Activated naive CD8-positive, alpha-beta T cell treated with anti-CD3 and anti-CD28 coated beads, Interleukin-2, amount 10 ng/mL, durations not matched to agents 7 days and 5 days (primary cell): ENCODE results near the gene OAF. TPM values are rescaled to one million over a fixed set of nuclear protein-coding genes. Genes with fewer than 3 reads are reported as not detected.
"Not testable (repeated sequence)": the region's sequence is repeated elsewhere in the genome, so short reads cannot be mapped to it uniquely, and the experiment has no call there.

Source experiments
- ATAC-seq: fragments of 150-1000 bp; cut with Tn5 transposase; one replicate; pipeline ENCODE4 v1.10.0; 2021; ENCODE audit warnings: low read depth, moderate library complexity
- POLR2A ChIA-PET: fragments of 350-600 bp; sonication (Branson Sonifier 250); formaldehyde crosslinking; loops from one replicate; lab custom pipeline; 2021; ENCODE audit warnings: antibody characterized with exemption; lab: Charles Lee
- DNase-seq: peaks from one replicate; pipeline ENCODE4 v3.0.0; 2021
- H3K27ac Mint-ChIP-seq: one replicate; pipeline ENCODE4 v1.8.0; 2022; ENCODE audit warnings: mild to moderate bottlenecking, mixed read lengths
- H3K27me3 Mint-ChIP-seq: one replicate; pipeline ENCODE4 v1.8.0; 2022; ENCODE audit warnings: mild to moderate bottlenecking, moderate library complexity, mixed read lengths
- H3K36me3 Mint-ChIP-seq: one replicate; pipeline ENCODE4 v1.8.0; 2021; ENCODE audit warnings: mild to moderate bottlenecking, mixed read lengths
- H3K4me1 Mint-ChIP-seq: one replicate; pipeline ENCODE4 v1.8.0; 2021; ENCODE audit warnings: mixed read lengths
- H3K4me3 Mint-ChIP-seq: one replicate; pipeline ENCODE4 v1.8.0; 2022; ENCODE audit warnings: mild to moderate bottlenecking, moderate library complexity, mixed read lengths
- H3K9me3 Mint-ChIP-seq: one replicate; pipeline ENCODE4 v1.8.0; 2021; ENCODE audit warnings: mixed read lengths
- total RNA-seq, 2 experiments: library from RNA; stranded (reverse); gene quantifications; one replicate each; pipeline ENCODE4 v1.2.3, GENCODE V29; 2021

The OAF gene
- total RNA-seq, 2 experiments from 2014 or later, result 2.4 to 5.5 TPM

DNA sequence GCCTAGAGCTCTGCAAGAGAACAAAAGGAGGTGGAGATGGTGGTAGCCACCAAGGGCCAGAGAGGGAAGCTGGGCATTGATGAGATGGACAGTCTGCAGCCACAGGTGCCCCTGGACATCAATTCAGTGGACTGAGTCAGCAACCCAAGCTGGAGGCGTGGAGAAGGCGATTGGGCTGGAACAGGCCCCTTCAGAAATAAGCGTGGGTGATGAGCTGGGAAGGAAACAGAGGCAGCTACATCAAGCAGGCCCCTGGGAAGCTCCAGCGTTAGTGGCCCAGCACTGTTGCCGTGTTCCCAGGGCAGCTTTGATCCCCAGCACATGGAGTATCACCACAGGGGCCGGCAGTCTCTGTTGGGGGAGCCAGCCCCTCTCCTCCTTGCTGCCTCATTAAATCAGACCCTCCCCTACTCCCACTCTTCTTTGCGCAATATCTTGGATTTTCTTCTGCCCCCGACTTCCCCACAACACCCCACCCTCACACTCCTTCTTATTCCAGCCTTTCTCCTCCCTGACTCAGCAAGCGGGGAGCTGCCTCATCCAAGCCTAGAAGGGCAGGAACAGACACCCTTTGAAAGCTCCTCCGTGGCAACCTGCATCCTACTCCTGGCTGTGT, 31.7 kb upstream of the OAF start:
- H3K4me1 Mint-ChIP-seq, result no peaks in the 10 kb centered on the region
- H3K36me3 Mint-ChIP-seq, result no peaks in the 10 kb centered on the region
- no peak overlapping the region for H3K27ac Mint-ChIP-seq
- no peak overlapping the region for H3K4me3 Mint-ChIP-seq
- H3K27me3 Mint-ChIP-seq, result peaks cover 14% of the 10 kb centered on the region
- H3K9me3 Mint-ChIP-seq, result no peaks in the 10 kb centered on the region
- POLR2A ChIA-PET, result interaction anchor here (0.7 kb wide), 1 partner anchor 211 kb away, joined by 3 read pairs; no protein-coding TSS in a partner anchor
- DNase-seq, result no peak
- ATAC-seq, result no peak

- H3K36me3 Mint-ChIP-seq, DNase-seq, H3K4me1 Mint-ChIP-seq, ATAC-seq, H3K4me3 Mint-ChIP-seq, H3K27me3 Mint-ChIP-seq, H3K27ac Mint-ChIP-seq, H3K9me3 Mint-ChIP-seq: not testable (repeated sequence)
- POLR2A ChIA-PET, result interaction anchor here (0.7 kb wide), 2 partner anchors 13 to 210 kb away, joined by 3 to 4 read pairs; no protein-coding TSS in a partner anchor
Observed at GRCh38 chr11:120180063-120180462, 30.8 kb upstream of the OAF start.

DNA sequence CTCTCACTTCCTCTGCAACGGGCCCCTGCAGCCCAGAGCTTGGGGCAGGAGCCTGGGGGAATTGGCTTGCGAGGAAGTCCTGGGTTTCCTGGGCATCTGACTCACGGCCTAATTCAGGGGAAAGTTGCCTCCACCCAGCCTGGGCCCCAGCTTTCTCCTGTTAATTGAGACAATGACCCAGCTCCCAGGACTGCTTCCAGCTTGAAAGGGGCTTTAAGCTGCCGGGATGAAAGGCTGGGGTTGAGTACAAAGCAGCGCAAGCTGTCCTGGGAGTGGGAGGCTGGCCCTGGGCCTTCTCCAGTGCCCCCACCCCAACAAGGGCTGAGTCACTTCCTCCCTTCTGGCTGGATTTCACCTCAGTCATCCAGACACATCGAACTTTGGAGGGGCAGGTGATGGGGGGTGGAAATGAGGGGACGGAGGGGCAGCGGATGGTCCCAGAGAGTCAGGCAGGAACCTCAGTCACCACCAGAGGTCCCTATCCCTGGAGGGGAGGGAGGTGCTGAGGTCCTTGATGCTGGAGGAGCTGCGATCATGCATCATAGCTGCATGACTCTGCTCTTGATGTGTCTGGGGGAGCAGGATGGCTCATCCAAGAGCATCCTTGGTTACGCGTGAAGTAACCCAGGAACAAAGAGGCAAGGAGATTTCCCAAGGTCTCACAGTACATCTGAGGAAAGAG, 30.1 kb upstream of the OAF start:
- Mint-ChIP-seq H3K27ac (no peak overlapping the region), H3K4me3 (no peak overlapping the region), H3K27me3 (peaks cover 9% of the 10 kb centered on the region), H3K36me3 (no peaks in the 10 kb centered on the region), H3K4me1 (no peaks in the 10 kb centered on the region), H3K9me3 (no peaks in the 10 kb centered on the region)
- no peak for ATAC-seq
- no peak for DNase-seq
- POLR2A ChIA-PET, result no interaction called here

DNA sequence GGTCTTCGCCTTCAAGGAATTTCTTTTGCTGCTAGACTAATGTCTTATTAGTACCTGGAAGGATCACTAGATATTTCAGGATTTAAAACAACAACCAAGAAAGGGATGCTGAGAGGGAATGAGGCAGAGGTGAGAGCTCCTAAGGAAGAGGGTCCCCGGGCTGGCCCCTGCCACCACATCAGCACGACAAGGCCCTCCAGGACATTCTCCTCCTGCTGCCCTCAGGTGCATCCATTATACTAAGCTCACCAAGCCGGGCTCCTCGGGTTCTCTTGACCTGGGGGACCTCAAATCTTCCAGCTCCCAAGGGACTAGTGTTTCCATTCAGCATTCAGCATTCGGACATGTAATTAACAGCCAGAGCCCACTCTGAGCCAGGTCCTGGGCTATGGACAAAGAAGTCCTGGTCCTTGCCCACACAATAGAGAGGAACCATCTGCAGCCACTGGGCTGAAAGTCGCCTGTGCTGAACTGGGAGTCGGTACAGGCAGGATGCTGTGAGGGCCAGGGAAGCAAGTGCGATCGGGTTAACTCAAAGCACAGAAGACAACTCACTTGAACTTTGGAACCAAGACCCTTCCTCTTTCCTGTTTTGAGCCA, 29.4 kb upstream of the OAF start:
- H3K27me3 Mint-ChIP-seq, result peaks cover 11% of the 10 kb centered on the region
- H3K4me3 Mint-ChIP-seq, result no peak overlapping the region
- H3K36me3 Mint-ChIP-seq, result no peaks in the 10 kb centered on the region
- H3K27ac Mint-ChIP-seq, result no peak overlapping the region
- no peak for DNase-seq
- H3K9me3 Mint-ChIP-seq, result no peaks in the 10 kb centered on the region
- no peaks in the 10 kb centered on the region for H3K4me1 Mint-ChIP-seq
- POLR2A ChIA-PET, result no interaction called here
- no peak for ATAC-seq

DNA sequence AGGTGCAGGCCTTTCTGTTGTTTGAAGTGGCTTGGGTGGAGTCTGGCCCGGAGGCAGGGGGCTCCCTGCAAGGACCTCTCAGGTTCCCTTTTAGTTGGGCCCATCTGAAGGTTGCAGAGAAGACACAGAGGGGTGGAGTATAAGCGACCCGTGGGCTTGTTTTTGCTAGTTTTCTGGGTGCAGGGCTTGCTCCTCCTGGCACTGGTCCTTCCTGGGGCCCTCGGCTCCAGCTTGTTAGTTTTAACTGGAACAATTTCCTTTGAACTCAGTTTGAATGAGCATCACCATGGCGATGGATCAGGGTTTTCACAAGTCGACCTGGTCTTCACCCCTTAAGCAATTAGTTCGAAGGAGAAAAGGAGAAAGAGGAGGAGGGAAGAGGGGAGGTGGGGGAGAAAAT, 28.5 kb upstream of the OAF start:
- Mint-ChIP-seq H3K27me3 (peaks cover 13% of the 10 kb centered on the region), H3K27ac (no peak overlapping the region), H3K4me1 (no peaks in the 10 kb centered on the region), H3K9me3 (no peaks in the 10 kb centered on the region), H3K4me3 (no peak overlapping the region), H3K36me3 (no peaks in the 10 kb centered on the region)
- ATAC-seq (no peak), DNase-seq (no peak)
- POLR2A ChIA-PET, result no interaction called here

- peaks cover 13% of the 10 kb centered on the region for H3K27me3 Mint-ChIP-seq
- no peaks in the 10 kb centered on the region for H3K9me3 Mint-ChIP-seq
- ATAC-seq, result no peak
- no peak overlapping the region for H3K4me3 Mint-ChIP-seq
- no peaks in the 10 kb centered on the region for H3K4me1 Mint-ChIP-seq
- peak; percentile 2 for DNase-seq
- POLR2A ChIA-PET, result no interaction called here
- no peaks in the 10 kb centered on the region for H3K36me3 Mint-ChIP-seq
- H3K27ac Mint-ChIP-seq, result no peak overlapping the region
Observed at GRCh38 chr11:120182790-120183491, 27.9 kb upstream of the OAF start.

- no peaks in the 10 kb centered on the region for H3K4me1 Mint-ChIP-seq
- DNase-seq (no peak), ATAC-seq (no peak)
- no peak overlapping the region for H3K4me3 Mint-ChIP-seq
- POLR2A ChIA-PET, result no interaction called here
- no peak overlapping the region for H3K27ac Mint-ChIP-seq
- peaks cover 13% of the 10 kb centered on the region for H3K27me3 Mint-ChIP-seq
- no peaks in the 10 kb centered on the region for H3K9me3 Mint-ChIP-seq
- no peaks in the 10 kb centered on the region for H3K36me3 Mint-ChIP-seq
Observed at GRCh38 chr11:120183701-120184141, 27.1 kb upstream of the OAF start.

GRCh38 chr11:120184371-120184945, 26.4 kb upstream of the OAF start:
- Mint-ChIP-seq H3K9me3 (no peaks in the 10 kb centered on the region), H3K4me3 (no peak overlapping the region), H3K27me3 (peaks cover 13% of the 10 kb centered on the region), H3K27ac (no peak overlapping the region), H3K4me1 (no peaks in the 10 kb centered on the region), H3K36me3 (no peaks in the 10 kb centered on the region)
- POLR2A ChIA-PET, result no interaction called here
- DNase-seq (peak; percentile 2), ATAC-seq (no peak)

GRCh38 chr11:120184946-120185705, 25.7 kb upstream of the OAF start:
- H3K9me3 Mint-ChIP-seq, result no peaks in the 10 kb centered on the region
- no peak overlapping the region for H3K27ac Mint-ChIP-seq
- POLR2A ChIA-PET, result no interaction called here
- ATAC-seq (no peak), DNase-seq (peak; percentile 8)
- H3K36me3 Mint-ChIP-seq, result no peaks in the 10 kb centered on the region
- peaks cover 14% of the 10 kb centered on the region for H3K27me3 Mint-ChIP-seq
- no peaks in the 10 kb centered on the region for H3K4me1 Mint-ChIP-seq
- no peak overlapping the region for H3K4me3 Mint-ChIP-seq

- Mint-ChIP-seq H3K36me3 (no peaks in the 10 kb centered on the region), H3K9me3 (no peaks in the 10 kb centered on the region), H3K27me3 (peaks cover 16% of the 10 kb centered on the region), H3K4me3 (no peak overlapping the region), H3K27ac (no peak overlapping the region), H3K4me1 (no peaks in the 10 kb centered on the region)
- POLR2A ChIA-PET, result no interaction called here
- ATAC-seq (no peak), DNase-seq (peak; percentile 12)
Observed at GRCh38 chr11:120185706-120186455, 25.0 kb upstream of the OAF start.

DNA sequence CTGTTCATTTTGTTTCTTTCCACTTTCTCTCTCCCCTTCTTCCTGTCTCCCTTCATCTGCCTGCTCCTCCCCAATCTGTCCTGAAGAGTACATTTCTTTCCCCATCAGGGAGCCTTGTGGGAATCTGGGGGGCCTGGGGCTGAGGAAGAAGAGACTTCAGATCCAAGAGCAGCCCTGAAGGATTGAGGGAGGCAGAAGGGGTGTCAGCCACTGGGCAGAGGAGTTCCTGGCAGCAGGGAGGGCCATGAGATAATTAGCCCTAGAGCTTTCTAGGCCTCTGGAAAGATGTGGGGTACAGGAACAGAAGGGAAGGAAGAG, 24.4 kb upstream of the OAF start:
- Mint-ChIP-seq H3K4me1 (no peaks in the 10 kb centered on the region), H3K27me3 (peaks cover 16% of the 10 kb centered on the region), H3K9me3 (no peaks in the 10 kb centered on the region), H3K27ac (no peak overlapping the region), H3K36me3 (no peaks in the 10 kb centered on the region), H3K4me3 (no peak overlapping the region)
- POLR2A ChIA-PET, result no interaction called here
- ATAC-seq, result no peak
- no peak for DNase-seq

GRCh38 chr11:120186774-120187591, 23.8 kb upstream of the OAF start:
- Mint-ChIP-seq H3K4me3 (no peak overlapping the region), H3K27ac (no peak overlapping the region), H3K36me3 (no peaks in the 10 kb centered on the region), H3K9me3 (no peaks in the 10 kb centered on the region), H3K4me1 (no peaks in the 10 kb centered on the region), H3K27me3 (peaks cover 16% of the 10 kb centered on the region)
- ATAC-seq, result no peak
- POLR2A ChIA-PET, result no interaction called here
- DNase-seq, result peak; percentile 11
